Measurements from ENCODE around the gene TULP4. TPM values are rescaled to one million over a fixed set of nuclear protein-coding genes. Genes with fewer than 3 reads are reported as not detected.

The TULP4 gene
- total and polyA plus RNA-seq, 2 of the 8 experiments (the other 6 are each of a cell fraction or from before 2014, with no cell fraction given): 7.7 to 51.6 TPM

- H3K27ac ChIP-seq (ENCODE audit: low read depth, low read length): no peak overlapping the region
- no peak overlapping the region for H2BK20ac ChIP-seq (ENCODE audit: low read length)
- FAIRE-seq: no peak
- H3K27me3 ChIP-seq (replicated peaks in 1 of 4; ENCODE audit: control insufficient read depth in 3 of 4, extremely low read depth in 1 of 4, insufficient read depth in 3 of 4, low read length in 3 of 4): no peaks in the 10 kb centered on the region
- H2BK12ac ChIP-seq (ENCODE audit: low read depth, low read length): peak overlapping the region; percentile 60; the same call in 1 of the 2 replicates
- H2BK5ac ChIP-seq (ENCODE audit: low read depth, low read length): no peak overlapping the region
- H2BK15ac ChIP-seq (ENCODE audit: low read length): no peak overlapping the region
- H3K4me2 ChIP-seq (ENCODE audit: insufficient read depth in 1 of 2, low read depth in 2 of 2, low read length in 2 of 2): peak overlapping the region in 1 of 2 experiments; percentile 47; a peak in 1 of 4 replicates
- H3K56ac ChIP-seq (replicated peaks; ENCODE audit: insufficient read length, low read depth, low read length): no peak overlapping the region
- H3K4ac ChIP-seq (replicated peaks; ENCODE audit: insufficient read length, low read depth, low read length): no peak overlapping the region
- no peak overlapping the region for H2BK120ac ChIP-seq (replicated peaks; ENCODE audit: low read depth, low read length)
- H3K79me2 ChIP-seq (ENCODE audit: control insufficient read depth in 1 of 2, insufficient read depth in 2 of 2, low read length in 2 of 2): no peaks in the 10 kb centered on the region
- peak in 1 of 2 experiments; percentile 74 for DNase-seq (ENCODE audit: low read depth in 1 of 2, low spot score in 2 of 2)
- no peaks in the 10 kb centered on the region for H3K36me3 ChIP-seq (ENCODE audit: control insufficient read depth in 2 of 4, insufficient read depth in 4 of 4, low read length in 3 of 4)
- peaks cover 0 to 5% (median 4%) of the 10 kb centered on the region in 4 experiments; a peak in 4 of 7 replicates for H3K4me1 ChIP-seq (replicated peaks in 1 of 4; ENCODE audit: control insufficient read depth in 3 of 4, insufficient read depth in 4 of 4, low read length in 3 of 4)
- no peak overlapping the region for H3K23ac ChIP-seq (ENCODE audit: insufficient read length)
- H2AFZ ChIP-seq (ENCODE audit: low read length): no peak overlapping the region
- 97% methylated on average over 23 of the region's 33 CpGs; no CpG with 5 or more reads in 1 of the 2 experiments for WGBS, 2 experiments (ENCODE audit: extremely low coverage in 1 of 2, insufficient coverage in 1 of 2, insufficient read length in 1 of 2, insufficient replicate concordance in 2 of 2, low coverage in 1 of 2, low lambda C conversion rate in 2 of 2, missing lambda C conversion rate in 1 of 2)
- H3K23me2 ChIP-seq (ENCODE audit: low read depth, low read length): no peaks in the 10 kb centered on the region
- H3K9me3 ChIP-seq (ENCODE audit: insufficient read depth in 2 of 2, low read depth in 1 of 2, low read length in 1 of 2): no peaks in the 10 kb centered on the region
- ChIA-PET POLR2A (ENCODE audit: partially characterized antibody) (interaction anchor here (1.3 kb wide), 1 partner anchor 21 kb away, joined by 3 read pairs; no protein-coding TSS in a partner anchor), CTCF (ENCODE audit: partially characterized antibody) (interaction anchor here (0.6 to 1.7 kb wide), 8 partner anchors 9 to 366 kb away, joined by 3 to 9 read pairs (median 4); no protein-coding TSS in a partner anchor)
- no peak overlapping the region for H4K8ac ChIP-seq (ENCODE audit: extremely low read depth, insufficient read depth, low read length)
- H4K20me1 ChIP-seq (replicated peaks in 1 of 2; ENCODE audit: control insufficient read depth in 1 of 2, insufficient read depth in 2 of 2, low read length in 2 of 2): no peaks in the 10 kb centered on the region
- no peaks in the 10 kb centered on the region for H3K79me1 ChIP-seq (ENCODE audit: low read depth, low read length)
- no peak overlapping the region for H4K91ac ChIP-seq (replicated peaks; ENCODE audit: insufficient read length, low read length)
- H3K18ac ChIP-seq (ENCODE audit: extremely low read depth, low read length): no peak overlapping the region
- no peak overlapping the region for H3K14ac ChIP-seq (ENCODE audit: insufficient read length)
- no peak overlapping the region for H2AK5ac ChIP-seq (ENCODE audit: low read depth, low read length)
- no peak overlapping the region for H4K5ac ChIP-seq (ENCODE audit: insufficient read length, low read depth, low read length)
- no peak overlapping the region for H3K4me3 ChIP-seq (ENCODE audit: extremely low read depth in 1 of 4, insufficient read depth in 2 of 4, low read depth in 3 of 4, low read length in 4 of 4)
- H3K9ac ChIP-seq (replicated peaks in 1 of 4; ENCODE audit: extremely low read depth in 1 of 4, low read depth in 3 of 4, low read length in 3 of 4): no peak overlapping the region
- TF ChIP-seq BRCA1 (IDR thresholded peaks at IDR 0.05; ENCODE audit: low read depth, low read length) (no peak), E2F6 (IDR thresholded peaks at IDR 0.05) (no peak), SP4 (IDR thresholded peaks at IDR 0.05; ENCODE audit: low read length) (no peak)
These were observed 203.8 kb downstream of the TULP4 start for GRCh38 chr6:158516098-158516497.
